ENCODE data around the gene C16orf90.
"Not testable (repeated sequence)": the region's sequence is repeated elsewhere in the genome, so short reads cannot be mapped to it uniquely, and the experiment has no call there.

The C16orf90 gene

GRCh38 chr16:3511286-3512180 is 16.2 kb upstream of the C16orf90 start:
- no peak for DNase-seq

DNA sequence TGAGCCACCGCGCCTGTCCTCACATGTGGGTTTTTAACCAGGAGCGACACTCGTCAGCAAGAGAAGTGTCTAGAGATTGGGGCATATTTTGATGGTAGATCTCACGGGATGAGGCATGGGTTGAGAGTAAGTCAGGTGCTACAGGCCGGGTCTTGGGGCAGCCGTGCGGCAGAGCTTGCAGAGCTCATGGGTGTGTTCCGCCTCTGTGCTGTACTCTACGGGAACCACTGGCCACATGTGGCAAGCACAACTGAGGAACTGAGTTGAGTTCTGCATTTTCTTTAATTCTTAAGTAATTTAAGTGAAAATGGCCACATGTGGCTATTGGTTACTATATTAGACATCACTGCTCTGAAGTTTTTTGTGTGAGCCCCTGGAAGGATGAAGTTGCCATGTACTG is 15.1 kb upstream of the C16orf90 start:
- DNase-seq = no peak

GRCh38 chr16:3509470-3509928 is 14.2 kb upstream of the C16orf90 start:
- no peak for DNase-seq

DNA sequence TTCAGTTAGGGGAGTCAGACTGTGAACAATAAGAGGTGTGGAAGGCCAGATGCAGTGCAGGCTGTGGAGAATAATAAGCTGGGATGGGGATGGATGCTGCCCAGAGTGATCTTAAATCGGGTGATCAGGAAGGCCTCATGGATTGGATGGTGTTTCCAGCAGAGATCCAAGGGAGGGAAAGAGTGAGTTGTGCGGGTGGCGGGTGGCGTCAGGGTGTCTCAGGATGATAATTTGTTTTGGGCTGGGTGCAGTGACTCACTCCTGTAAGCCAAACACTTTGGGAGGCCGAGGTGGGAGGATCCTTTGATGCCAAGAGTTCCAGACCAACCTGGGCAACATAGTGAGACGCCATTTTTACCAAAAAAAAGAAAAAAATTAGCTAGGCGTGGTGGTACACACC is 13.4 kb upstream of the C16orf90 start:
- no peak for DNase-seq

DNA sequence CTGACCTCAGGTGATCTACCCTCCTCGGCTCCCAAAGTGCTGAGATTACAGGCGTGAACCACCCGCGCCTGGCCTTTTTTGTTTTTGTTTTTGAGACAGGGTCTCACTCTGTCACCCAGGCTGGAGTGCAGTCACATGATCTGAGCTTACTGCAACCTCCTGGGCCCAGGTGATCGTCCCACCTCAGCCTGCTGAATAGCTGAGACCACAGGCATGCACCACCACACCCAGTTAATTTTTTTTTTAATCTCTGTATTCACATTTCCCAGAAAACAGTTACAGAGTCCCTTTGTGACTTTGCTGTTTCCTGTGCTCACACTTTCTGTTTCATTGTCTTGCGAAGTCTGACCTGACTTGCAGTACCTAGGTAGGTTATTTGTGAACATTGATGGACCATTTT is 8.2 kb upstream of the C16orf90 start:
- no peak for DNase-seq

GRCh38 chr16:3501783-3502400 is 6.6 kb upstream of the C16orf90 start:
- DNase-seq = no peak

GRCh38 chr16:3501412-3501761 is 6.1 kb upstream of the C16orf90 start:
- not testable (repeated sequence) for DNase-seq

GRCh38 chr16:3498988-3499387 is 3.7 kb upstream of the C16orf90 start:
- no peak for DNase-seq

- no peak for DNase-seq
These were observed 2.5 kb upstream of the C16orf90 start for GRCh38 chr16:3497771-3498170.

DNA sequence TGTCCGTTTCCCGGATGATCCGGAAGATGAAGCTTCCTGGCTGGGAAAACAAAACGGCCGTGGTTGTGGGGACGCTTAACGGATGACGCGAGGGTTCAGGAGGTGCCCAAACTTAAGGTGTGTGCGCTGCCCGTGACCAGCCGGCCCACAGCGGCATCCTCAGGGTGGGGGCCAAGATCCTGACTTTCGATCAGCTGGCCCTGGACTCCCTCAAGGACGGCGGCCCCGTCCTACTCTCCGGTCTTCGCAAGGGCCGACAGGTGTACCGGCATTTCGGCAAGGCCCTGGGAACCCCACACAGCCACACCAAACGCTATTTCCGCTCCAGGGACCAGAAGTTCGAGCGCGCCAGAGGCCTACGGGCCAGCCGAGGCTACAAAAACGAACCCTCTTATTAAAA is 1.1 kb upstream of the C16orf90 start:
- DNase-seq = no peak

DNA sequence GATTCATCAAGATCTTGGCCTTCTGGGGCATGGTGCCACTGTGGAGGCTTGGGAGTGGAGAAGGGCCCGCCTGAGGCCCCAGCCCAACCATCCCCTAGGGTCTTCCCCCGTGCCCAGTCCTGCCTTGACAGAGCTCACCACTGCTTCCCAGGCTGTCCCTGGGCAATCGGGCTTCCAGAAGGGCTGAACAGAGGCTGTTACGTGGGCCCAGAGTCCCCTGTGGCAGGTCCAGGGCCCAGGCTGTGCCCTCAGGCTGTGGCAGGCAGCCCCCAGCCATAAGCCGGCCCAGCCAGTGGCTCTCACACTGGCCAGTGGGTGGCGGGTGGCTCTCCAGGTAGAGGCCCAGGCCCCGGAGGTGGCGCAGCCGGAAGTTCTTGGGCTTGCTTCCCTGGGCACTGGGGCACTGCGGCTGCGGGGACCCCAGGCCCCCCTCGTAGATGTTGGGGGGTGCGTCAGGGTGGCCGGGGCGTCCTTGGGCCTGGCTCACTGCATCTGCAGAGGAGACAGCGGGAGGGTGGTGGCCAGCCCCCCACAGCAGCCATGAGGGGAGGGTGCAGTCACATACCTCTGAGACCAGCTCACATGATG is 809 bp downstream of the C16orf90 start:
- no peak for DNase-seq

DNA sequence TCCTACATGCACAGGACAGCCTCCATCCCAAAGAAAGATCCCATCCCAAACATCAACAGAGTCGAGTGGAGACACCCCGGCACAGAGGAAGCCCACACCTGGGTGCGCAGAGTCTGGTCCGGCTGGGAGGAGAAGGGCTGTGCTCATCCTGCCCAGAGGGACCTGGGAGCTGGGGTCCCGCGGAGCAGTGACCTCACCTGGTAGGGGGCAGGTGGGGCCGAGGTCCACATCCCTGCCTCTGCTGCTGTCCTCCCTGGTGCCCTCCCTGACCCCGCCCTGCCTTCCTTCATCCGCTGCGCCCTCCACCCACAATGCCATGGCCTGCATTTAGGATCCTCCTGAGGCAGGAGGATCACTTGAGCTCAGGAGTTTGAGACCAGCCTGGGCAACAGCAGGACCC is 2.9 kb downstream of the C16orf90 start:
- DNase-seq = no peak

DNA sequence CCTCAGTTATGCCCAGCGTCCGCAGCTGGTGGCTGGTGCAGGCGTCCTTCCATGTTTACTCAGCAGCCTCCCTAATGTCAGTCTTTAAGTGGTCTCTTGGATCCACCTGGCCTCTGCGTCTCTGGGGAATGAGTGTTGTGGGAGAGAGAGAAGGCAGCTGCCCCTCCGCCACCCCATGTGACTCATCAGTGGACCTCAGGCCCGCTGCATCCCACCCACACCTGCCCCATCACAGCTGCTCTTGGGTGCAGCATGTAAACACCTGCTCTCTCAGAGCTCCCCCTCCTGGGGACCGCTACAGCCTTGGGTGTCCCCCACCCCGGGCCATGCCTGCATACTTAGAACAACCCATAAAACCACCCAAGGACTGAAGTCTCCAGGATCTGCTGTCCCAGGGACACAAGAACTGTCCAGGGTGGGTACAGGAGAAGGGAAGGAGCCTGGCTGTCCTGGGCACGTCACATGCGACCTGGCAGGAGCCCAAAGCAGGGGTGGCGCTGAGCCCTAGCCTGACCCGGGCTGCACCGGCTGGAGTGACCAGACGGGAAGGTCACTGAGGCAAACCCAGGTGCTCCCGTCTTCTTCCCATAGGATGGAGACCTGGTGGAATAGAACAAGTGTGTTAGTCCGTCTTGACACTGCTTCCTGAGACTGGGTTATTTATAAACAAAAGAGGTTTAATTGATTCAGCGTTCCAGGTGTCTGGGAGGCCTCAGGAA is 4.2 kb downstream of the C16orf90 start:
- DNase-seq = no peak

DNA sequence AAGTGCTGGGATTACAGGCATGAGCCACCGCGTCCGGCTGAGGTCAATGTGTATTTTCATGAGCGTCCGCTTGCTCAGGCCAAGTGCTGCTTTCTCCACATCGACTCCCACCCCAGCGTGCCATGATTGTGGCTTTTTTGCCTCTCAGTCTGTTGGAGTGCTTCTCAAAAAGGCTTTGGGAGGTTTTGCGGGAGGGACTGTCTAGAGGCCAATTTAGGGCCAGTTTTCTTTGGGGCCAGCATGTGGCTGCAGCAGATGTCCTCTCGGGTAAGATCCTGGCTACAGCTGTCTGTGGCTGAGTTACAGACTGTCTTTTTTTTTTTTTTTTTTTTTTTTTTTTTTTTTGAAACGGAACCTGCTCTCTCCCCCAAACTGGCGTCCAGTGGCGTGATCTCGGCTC is 6.5 kb downstream of the C16orf90 start:
- DNase-seq = no peak

DNA sequence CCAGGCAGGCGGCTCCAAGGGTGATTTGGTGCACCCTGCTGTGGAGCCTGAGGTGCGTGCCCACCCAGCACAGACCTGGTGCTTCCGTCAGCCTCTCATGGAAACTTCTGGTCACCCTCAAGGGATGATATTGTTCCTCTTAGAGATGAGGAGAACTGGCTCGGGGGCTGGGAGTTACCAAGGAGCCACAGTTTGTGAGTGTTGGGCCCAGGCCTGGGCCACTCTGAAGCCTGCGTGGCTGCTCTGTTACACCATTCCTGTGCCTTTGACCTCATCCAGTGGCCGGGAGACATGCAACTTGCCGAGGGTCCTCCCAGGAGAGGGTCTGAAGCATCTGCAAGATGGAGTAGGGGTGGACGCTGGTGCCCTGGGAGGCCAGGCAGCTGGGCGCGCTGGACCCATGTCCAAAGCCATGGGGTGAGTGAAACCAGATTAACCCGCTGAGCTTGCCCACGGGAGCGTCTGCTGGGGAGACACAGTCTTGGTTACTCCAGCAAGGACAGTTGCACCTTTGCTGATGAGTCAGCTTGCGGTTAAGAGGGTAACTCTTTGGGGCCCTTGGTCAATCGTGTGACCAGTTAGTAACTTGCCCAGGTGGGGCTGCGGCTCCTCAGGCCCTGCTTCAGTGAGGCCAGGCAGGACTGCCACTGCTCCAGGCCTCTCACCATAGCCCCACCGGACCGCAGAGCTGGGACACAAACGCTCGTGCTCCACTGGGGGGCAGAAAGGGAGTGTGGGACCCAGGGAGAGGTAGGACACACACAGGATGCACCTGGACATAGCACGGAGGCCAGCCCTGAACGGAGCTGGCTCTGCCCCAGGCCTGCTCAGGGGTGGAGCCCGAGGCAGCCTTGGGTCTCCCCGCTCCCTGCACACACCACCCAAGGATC is 7.5 kb downstream of the C16orf90 start:
- DNase-seq = no peak

DNA sequence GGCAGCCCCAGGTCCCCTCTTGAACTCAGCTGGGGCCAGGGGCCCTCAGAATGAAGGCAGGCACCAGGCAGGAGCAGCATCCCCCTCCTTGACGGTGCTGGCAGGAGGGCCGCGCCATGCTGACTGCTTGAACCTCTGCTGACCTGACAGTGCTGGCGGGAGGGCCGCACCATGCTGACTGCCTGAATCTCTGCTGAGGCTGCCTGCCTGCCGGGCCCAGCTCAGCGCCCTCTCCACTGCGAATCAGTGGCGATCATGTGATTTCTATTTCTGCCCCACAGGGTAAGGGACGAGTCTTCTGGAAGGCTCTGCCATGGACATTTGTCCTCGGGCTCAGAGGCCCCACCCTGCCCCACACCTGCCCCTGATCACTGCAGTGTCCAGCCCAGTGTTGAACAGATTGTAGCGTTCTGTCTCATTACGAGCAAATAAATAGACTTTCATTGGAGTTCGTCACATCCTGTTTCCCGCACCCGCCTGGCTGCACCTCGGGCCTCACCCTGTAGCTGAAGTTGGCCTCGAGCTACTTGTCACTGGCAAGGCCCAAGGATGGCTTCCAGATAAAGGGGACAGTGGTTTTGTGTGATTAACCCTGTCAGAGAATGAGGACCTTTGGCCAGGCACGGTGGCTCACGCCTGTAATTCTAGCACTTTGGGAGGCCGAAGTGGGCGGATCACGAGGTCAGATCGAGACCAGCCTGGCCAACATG is 8.6 kb downstream of the C16orf90 start:
- no peak for DNase-seq

GRCh38 chr16:3485821-3486505 is 9.3 kb downstream of the C16orf90 start:
- DNase-seq = no peak

GRCh38 chr16:3485097-3485745 is 10.1 kb downstream of the C16orf90 start:
- no peak for DNase-seq

DNA sequence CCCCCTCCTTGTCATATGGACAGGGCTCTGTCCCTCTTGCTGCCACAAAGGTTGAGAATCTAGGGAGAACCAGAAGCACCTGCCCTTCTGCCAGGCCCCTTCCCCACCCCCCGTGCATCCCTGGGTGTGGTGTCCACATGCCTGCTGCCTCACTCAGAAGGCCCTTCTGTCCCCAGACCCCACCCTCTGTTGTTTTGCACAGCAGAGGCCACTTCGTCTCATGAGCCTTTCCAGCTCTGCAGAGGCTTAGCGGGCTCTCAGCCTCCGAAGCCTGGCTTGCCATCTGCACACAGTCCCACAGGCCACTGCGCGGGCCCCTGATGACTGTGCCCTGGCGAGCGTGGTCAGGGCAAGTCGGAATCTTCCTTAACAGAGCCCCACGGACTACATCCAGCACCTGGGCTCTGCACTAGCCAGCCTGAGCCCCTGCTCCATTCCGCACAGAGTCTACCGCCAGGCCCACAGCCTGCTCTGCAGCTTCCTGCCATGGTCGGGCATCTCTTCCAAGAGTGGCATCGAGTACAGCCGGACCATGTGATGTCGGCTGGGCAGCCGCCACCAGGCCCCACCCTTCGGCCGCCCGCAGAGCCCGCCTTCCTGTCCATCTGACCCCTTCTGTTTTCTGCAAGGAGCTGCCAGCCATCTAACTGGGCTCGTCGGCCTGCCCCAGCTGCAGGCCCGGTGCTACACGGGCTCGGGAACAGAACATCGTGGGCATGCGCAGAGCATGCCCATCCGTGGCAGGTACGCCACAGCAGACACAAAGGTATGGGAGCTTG is 10.8 kb downstream of the C16orf90 start:
- DNase-seq = no peak

Measured in retina (tissue), 1 donor.